Gastroesophageal sphincter (tissue), 3 donors: Measurements from ENCODE around the gene DPH6.

Experiments
- POLR2A ChIP-seq, 2 donors: fragments of 450-650 bp; IDR thresholded peaks; one replicate each; pipeline ENCODE4 v1.6.1; 2017; ENCODE audit warnings: antibody characterized with exemption in 2 of 2, mild to moderate bottlenecking in 2 of 2, moderate library complexity in 1 of 2
- POLR2AphosphoS5 ChIP-seq: sonication (generic); formaldehyde crosslinking; IDR thresholded peaks from one replicate; pipeline ENCODE4 v1.6.1; 2017; ENCODE audit warnings: antibody characterized with exemption
- TF ChIP-seq, protein P1 (sequence below), 4 experiments: fragments of 200-600 bp in 2 of 4; fragments of 450-650 bp in 2 of 4; sonication (generic) in 1 of 4; IDR thresholded peaks; one replicate each; pipeline ENCODE4 v1.5.1; 2017 to 2019; ENCODE audit warnings: antibody characterized with exemption in 4 of 4, mild to moderate bottlenecking in 2 of 4, moderate library complexity in 2 of 4

DNA sequence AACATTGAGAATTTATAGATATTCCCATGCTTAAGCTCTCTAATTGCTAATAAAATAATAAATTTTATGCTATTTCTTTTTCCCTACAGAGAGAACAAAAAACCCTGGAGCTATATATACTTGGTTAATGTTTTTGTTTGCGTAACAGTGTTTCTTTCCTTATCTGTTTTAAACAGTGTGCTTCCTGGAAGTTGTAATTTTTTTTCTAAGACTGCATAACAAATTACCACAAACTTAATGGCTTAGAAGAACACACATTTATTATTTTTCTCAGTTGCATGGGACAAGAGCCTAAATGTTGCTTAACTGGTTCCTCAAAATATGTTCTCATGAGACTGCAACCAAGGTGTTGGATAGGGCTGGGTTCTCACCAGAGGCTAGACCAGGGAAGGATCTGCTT is 49.7 kb upstream of the DPH6 start:
- TF ChIP-seq POLR2AphosphoS5 (no peak), POLR2A (IDR thresholded peaks at IDR 0.05) (no peak)
- TF ChIP-seq, protein P1, sequence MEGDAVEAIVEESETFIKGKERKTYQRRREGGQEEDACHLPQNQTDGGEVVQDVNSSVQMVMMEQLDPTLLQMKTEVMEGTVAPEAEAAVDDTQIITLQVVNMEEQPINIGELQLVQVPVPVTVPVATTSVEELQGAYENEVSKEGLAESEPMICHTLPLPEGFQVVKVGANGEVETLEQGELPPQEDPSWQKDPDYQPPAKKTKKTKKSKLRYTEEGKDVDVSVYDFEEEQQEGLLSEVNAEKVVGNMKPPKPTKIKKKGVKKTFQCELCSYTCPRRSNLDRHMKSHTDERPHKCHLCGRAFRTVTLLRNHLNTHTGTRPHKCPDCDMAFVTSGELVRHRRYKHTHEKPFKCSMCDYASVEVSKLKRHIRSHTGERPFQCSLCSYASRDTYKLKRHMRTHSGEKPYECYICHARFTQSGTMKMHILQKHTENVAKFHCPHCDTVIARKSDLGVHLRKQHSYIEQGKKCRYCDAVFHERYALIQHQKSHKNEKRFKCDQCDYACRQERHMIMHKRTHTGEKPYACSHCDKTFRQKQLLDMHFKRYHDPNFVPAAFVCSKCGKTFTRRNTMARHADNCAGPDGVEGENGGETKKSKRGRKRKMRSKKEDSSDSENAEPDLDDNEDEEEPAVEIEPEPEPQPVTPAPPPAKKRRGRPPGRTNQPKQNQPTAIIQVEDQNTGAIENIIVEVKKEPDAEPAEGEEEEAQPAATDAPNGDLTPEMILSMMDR (IDR thresholded peaks at IDR 0.05), result no peak
